NCI-H2227 (cell line): Measurements from ENCODE around the gene PTPRN2.
"Not testable (repeated sequence)": the region's sequence is repeated elsewhere in the genome, so short reads cannot be mapped to it uniquely, and the experiment has no call there.

ENCODE experiments used
- DNase-seq: peaks from one replicate; lab custom pipeline; 2025; ENCODE audit not compliant: unreplicated experiment; lab: John Stamatoyannopoulos, UW

PTPRN2 gene

DNA sequence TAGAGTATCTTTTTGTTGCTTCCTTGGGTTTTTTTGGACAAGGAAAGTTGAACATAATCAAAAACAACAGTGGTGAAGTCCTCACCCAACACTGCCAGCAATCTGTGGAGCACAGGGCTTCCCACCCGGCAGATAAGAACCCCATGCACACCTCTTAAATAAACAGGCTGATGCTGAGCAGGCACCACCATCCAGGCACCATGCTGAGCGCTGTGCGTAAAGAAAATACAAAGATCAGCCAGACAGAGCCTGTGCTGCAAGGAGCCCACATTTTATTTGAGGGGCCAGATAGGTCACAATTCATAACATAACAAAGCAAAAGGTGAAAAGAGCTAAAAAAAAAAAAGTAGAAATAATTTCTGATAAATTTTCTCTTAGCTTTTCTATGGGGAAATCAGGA lies 231.2 kb downstream of the PTPRN2 start:
- DNase-seq: no peak

DNA sequence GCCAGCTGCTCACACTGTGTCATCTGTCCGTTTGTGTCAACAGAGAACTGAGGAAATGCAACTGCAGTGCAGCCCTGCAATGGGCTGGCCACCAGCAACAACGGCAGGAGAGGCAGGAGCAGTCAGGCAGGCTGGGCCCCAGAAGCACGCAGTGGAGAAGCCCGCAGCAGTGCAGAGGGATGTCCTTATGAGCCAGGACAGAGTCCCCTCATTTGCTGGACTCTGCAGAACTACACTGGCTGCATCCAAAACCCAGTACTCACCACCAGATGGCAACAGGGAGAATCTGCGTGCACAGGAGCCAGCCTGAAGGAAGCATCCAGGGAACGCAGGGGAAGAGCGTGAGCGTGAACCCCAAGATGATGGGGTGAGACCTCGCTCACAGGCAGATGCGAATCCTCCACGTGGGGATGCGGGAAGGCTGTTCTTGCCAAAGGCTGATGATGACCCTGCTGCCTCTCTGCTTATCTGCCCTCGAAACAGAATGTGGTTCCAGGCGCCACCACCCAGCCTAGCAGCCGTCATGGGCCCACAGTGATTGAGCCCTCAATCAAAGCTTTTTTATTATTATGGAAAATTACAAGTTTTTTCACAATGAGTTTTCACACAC lies 232.1 kb downstream of the PTPRN2 start:
- peak; percentile 15 for DNase-seq

DNA sequence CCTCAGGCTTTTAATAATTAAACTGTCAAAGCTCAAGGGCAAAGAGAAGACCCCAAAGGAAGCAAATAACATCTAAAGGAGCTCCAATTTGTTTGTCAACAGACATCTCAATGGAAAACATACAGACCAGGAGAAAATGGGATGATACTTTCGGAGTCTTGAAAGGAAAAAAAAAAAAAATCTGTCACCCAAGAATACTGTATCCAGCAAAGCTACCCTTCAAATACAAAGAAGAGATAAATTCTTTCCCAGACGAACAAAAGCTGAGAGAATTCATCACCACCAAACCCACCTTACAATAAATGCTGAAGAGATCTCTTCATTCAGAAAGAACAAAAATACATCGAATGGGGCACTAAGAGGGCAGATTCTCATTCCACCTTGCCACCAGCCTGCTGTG lies 232.8 kb downstream of the PTPRN2 start:
- no peak for DNase-seq

DNA sequence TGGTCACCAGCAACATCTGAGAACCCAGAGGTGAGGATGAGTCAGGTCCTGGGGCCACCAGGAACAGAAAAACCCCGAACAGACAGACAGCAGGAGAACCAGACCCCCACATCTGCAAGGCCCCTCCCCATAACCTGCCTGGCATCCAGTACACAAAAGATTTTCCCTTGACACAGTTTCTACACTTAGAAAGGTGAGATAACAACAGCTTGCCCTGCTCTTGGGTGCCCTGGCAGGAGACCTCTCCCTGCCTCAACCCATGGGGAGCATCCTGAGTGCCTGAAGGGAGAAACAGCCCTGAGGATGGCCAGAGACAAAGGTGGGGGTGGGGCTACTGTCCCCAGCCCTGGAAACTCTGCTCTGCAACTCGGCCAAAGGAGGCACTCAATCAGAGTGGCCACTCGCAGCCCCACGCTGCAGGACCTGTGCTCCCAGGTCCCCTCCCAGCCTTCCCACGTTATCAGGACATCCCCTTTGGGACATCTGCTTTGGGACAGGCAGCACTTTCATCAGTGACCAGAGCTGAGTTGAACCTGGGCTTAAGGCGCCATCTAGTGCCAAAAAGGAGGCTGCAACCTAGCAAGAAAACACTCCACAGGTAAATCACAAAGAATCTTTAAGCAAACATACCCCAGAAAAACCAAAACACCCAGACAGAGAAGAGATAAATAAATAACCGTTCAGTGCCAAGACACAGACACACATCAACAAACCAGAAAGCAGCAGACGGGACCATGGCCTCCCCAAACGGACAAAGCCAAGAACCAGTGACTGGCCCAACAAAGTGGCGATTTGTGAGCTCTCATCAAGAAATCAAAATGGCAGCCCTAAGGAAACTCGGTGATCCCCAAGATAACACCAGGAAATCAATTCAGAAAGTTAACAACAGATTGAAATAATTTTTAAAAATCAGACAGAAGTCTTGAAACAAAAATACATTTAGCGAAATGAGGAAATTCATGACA lies 233.7 kb downstream of the PTPRN2 start:
- peak; percentile 46 for DNase-seq

DNA sequence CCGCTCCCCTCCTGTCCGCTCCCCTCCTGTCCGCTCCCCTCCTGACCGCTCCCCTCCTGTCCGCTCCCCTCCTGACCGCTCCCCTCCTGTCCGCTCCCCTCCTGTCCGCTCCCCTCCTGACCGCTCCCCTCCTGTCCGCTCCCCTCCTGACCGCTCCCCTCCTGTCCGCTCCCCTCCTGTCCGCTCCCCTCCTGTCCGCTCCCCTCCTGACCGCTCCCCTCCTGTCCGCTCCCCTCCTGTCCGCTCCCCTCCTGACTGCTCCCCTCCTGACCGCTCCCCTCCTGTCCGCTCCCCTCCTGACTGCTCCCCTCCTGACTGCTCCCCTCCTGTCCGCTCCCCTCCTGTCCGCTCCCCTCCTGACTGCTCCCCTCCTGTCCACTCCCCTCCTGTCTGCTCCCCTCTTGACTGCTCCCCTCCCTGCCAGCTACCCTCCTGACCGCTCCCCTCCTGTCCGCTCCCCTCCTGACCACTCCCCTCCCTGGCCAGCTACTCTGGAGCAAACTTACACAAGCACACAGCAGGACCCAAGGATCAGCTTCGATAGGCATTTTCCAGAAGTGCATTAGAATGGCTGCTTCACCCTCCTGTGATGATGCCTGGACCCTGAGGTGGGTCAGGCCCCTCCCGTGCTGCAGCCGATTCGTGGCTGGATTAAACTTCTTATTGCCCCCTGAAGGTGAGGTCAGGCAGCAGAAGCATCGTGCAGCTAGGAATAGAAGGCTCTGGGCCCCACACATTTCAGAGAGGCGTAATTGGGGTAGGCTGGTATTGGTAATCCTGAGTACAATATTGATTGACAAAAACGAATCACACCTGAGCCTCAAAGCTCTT lies 235.5 kb downstream of the PTPRN2 start:
- not testable (repeated sequence) for DNase-seq

GRCh38 chr7:158351481-158351880 lies 236.1 kb downstream of the PTPRN2 start:
- no peak for DNase-seq

DNA sequence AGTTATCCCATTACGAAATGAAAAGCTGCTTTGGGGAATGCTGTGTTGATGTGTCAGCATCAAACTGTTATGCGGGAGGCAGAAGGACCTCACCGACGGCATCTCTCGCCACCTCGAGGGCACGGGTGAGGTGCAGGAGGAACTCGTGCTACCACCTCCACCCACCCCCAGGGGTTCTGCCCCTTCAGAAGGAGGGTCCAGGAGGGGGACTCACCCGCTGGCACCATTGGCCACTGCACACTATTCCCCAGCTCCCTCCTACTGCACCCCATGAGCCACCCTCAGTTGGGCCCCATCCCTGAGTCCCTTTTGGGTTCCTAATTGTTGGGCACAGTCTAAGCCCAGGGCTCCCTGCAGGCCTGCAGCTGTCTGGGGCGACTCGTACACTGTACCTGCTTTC lies 236.6 kb downstream of the PTPRN2 start:
- DNase-seq: no peak

DNA sequence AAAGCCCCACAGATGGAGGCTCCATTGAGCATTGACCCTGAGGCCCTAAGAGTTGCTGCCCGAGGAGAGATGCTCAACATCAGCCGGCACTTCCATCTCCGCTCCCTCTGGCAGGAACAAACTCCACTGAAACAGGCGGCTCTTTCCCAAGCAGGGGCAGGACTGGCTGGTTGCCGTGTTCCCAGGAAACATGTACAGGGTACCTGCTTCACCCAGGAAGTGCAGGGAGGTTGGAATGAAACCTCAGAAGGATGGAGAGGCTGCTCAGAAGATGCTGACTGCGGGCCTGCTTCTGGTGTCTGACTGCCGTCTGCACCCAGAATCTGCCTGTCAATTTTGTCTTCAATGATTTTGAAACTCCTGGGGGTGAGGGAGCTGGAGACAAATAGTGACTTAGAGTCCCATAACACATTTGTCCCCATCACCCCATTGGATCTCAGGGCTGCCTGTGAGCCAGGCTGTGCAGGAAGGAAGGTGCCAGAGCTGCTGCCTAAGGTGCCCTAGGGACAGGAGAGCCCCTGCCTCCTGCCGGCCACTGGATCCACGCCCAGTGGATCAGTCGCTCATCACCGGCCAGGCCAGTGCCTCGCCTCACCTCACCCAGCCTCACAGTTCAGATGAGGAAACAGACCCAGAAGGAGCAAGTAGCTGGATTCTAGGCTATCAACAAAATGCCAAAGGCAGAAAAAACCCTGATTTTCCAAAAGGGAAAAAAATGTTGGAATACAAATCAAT lies 237.3 kb downstream of the PTPRN2 start:
- DNase-seq: no peak

- DNase-seq: no peak
Observed at GRCh38 chr7:158348446-158348845, 239.2 kb downstream of the PTPRN2 start.

DNA sequence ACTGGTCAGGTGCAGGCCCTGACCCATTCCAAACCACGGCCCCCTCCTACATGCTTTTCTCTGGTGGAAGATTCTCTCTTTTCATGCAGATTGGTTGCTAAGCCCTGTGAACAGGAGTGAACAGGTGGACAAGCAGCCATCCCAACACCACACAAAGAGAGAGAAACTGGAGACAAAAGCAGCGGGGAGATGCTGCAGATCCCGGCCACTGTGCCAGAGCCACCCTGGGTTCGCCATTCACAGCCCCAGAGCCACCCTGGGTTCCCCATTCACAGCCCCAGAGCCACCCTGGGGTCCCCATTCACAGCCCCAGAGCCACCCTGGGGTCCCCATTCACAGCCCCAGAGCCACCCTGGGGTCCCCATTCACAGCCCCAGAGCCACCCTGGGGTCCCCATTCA lies 239.6 kb downstream of the PTPRN2 start:
- not testable (repeated sequence) for DNase-seq

DNA sequence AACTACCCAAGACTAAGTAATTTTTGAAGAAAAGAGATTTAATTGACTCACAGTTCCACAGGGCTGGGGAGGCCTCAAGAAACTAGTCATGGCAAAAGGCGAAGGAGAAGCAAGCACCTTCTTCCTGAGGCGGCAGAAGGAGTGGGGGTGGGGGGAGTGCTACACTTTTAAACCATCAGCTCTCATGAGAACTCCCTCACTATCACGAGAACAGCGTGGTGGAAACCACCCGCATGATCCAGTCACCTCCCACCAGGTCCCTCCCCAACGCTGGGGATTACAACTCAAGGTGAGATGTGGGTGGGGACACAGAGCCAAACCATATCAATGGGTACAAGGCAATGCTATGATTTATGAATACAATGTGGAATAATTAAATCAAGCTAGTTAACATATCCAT lies 241.9 kb downstream of the PTPRN2 start:
- no peak for DNase-seq

DNA sequence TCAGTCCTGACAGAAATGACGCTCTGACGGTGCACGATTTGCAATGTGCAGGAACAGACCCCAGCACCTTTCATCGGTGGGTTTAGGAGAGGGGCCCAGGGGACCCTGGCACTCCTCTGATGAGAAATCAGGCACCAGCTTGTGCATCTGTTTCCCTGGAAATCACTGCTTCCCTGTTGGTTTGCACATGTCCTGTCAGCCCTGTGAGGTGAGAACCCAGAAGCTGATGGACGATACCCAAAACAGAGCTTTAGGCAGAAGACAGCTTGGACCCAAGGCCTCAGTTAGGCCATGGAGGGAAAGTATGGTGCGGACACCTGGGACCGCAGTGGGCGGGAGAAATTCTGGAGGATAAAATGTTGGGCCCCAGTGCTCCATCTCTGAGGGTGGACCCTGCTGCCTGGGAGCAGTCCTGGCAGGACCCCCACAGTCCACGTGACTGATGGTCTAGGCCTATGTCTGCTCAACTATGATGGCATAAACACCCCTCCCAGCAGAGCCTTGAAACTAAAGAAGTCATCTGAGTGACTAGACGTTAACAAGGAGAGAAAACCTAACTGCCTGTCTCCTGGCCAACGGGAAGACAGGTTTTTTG lies 242.8 kb downstream of the PTPRN2 start:
- DNase-seq: no peak

- DNase-seq: no peak
Observed at GRCh38 chr7:158343936-158344455, 243.6 kb downstream of the PTPRN2 start.

DNA sequence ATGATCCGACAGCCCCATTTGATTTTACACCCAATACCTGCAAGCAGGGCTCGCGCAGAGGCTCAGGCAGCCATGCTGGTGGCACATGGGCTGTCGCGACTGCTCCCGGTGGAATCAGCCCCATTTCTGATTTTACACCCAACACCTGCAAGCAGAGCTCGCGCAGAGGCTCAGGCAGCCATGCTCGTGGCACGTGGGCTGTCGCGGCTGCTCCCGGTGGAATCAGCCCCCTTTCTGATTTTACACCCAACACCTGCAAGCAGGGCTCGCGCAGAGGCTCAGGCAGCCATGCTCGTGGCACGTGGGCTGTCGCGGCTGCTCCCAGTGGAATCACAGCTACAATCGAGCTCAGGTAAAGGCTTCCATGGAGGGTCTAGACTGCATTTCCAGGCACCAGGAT lies 244.1 kb downstream of the PTPRN2 start:
- DNase-seq: no peak

DNA sequence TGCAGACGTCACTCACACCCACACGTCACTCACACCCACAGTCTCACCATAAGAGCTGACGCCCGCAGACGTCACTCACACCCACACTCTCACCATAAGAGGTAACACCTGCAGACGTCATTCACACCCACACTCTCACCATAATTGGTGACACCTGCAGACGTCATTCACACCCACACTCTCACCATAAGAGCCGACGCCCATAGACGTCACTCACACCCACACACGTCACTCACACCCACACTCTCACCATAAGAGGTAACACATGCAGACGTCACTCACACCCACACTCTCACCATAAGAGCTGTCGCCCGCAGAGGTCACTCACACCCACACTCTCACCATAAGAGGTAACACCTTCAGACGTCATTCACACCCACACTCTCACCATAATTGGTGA lies 246.5 kb downstream of the PTPRN2 start:
- not testable (repeated sequence) for DNase-seq

- not testable (repeated sequence) for DNase-seq
Observed at GRCh38 chr7:158336952-158337351, 250.7 kb downstream of the PTPRN2 start.

GRCh38 chr7:158332516-158332915 lies 255.1 kb downstream of the PTPRN2 start:
- DNase-seq: not testable (repeated sequence)

GRCh38 chr7:158331826-158332450 lies 255.7 kb downstream of the PTPRN2 start:
- not testable (repeated sequence) for DNase-seq

DNA sequence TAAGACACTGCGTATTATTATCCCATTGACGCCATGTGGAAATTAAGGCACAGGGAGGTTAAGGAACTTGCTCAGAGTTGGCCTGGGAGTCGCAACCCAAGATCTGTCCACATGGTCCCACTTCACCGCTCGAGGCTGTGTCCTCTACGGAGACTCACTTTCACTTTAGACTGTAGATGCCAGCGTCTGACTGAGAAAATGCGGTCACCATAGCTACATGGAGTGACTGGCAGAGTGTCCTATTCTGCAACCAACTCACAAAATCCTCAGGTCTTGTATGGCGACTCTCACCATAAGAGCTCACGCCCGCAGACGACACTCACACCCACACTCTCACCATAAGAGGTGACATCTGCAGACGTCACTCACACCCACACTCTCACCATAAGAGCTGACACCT lies 257.9 kb downstream of the PTPRN2 start:
- no peak for DNase-seq
